Measurements from ENCODE around the gene SKIL.

SKIL gene

GRCh38 chr3:170431054-170431453 is 73.5 kb downstream of the SKIL start:
- Histone ChIP-seq H3K4me3 (no peak overlapping the region), H3K36me3 (ENCODE audit: insufficient read depth, low read length) (no peaks in the 10 kb centered on the region), H3K27ac (no peak overlapping the region), H3K9ac (ENCODE audit: insufficient read length) (no peak overlapping the region), H3K9me3 (ENCODE audit: low read depth, low read length) (no peaks in the 10 kb centered on the region)
- TF ChIP-seq FOXP2 (optimal IDR thresholded peaks at IDR 0.05; ENCODE audit: control extremely low read depth, extremely low read length, insufficient read depth) (no peak), EZH2 (IDR thresholded peaks at IDR 0.05) (no peak), POLR2AphosphoS5 (IDR thresholded peaks at IDR 0.05; ENCODE audit: borderline replicate concordance, low read depth, low read length) (no peak)
- DNase-seq (ENCODE audit: low read depth, low spot score), result no peak

GRCh38 chr3:170432416-170432815 is 74.9 kb downstream of the SKIL start:
- Histone ChIP-seq H3K9me3 (ENCODE audit: low read depth, low read length) (no peaks in the 10 kb centered on the region), H3K4me3 (no peak overlapping the region), H3K36me3 (ENCODE audit: insufficient read depth, low read length) (no peaks in the 10 kb centered on the region), H3K27ac (no peak overlapping the region), H3K9ac (ENCODE audit: insufficient read length) (no peak overlapping the region)
- DNase-seq (ENCODE audit: low read depth, low spot score), result no peak
- TF ChIP-seq EZH2 (IDR thresholded peaks at IDR 0.05), result no peak
- TF ChIP-seq FOXP2 (optimal IDR thresholded peaks at IDR 0.05; ENCODE audit: control extremely low read depth, extremely low read length, insufficient read depth), result no peak
- TF ChIP-seq POLR2AphosphoS5 (IDR thresholded peaks at IDR 0.05; ENCODE audit: borderline replicate concordance, low read depth, low read length), result no peak

- no peak for DNase-seq (ENCODE audit: low read depth, low spot score)
- no peak for TF ChIP-seq POLR2AphosphoS5 (IDR thresholded peaks at IDR 0.05; ENCODE audit: borderline replicate concordance, low read depth, low read length)
- no peak for TF ChIP-seq EZH2 (IDR thresholded peaks at IDR 0.05)
- no peak for TF ChIP-seq FOXP2 (optimal IDR thresholded peaks at IDR 0.05; ENCODE audit: control extremely low read depth, extremely low read length, insufficient read depth)
These were observed 79.2 kb downstream of the SKIL start for GRCh38 chr3:170436697-170437096.

GRCh38 chr3:170437176-170437575 is 79.7 kb downstream of the SKIL start:
- H3K4me3 ChIP-seq, result no peak overlapping the region
- H3K9me3 ChIP-seq (ENCODE audit: low read depth, low read length), result no peaks in the 10 kb centered on the region
- H3K9ac ChIP-seq (ENCODE audit: insufficient read length), result no peak overlapping the region
- no peak for DNase-seq (ENCODE audit: low read depth, low spot score)
- H3K27ac ChIP-seq, result no peak overlapping the region
- TF ChIP-seq FOXP2 (optimal IDR thresholded peaks at IDR 0.05; ENCODE audit: control extremely low read depth, extremely low read length, insufficient read depth) (no peak), POLR2AphosphoS5 (IDR thresholded peaks at IDR 0.05; ENCODE audit: borderline replicate concordance, low read depth, low read length) (no peak), EZH2 (IDR thresholded peaks at IDR 0.05) (no peak)
- no peaks in the 10 kb centered on the region for H3K36me3 ChIP-seq (ENCODE audit: insufficient read depth, low read length)

More at GRCh38 chr3:170436697-170437096, 79.2 kb downstream of the SKIL start:
- H3K27ac ChIP-seq, result no peak overlapping the region
- no peak overlapping the region for H3K9ac ChIP-seq (ENCODE audit: insufficient read length)
- no peaks in the 10 kb centered on the region for H3K9me3 ChIP-seq (ENCODE audit: low read depth, low read length)
- H3K4me3 ChIP-seq, result no peak overlapping the region
- H3K36me3 ChIP-seq (ENCODE audit: insufficient read depth, low read length), result no peaks in the 10 kb centered on the region

GRCh38 chr3:170437696-170438407 is 80.3 kb downstream of the SKIL start:
- H3K36me3 ChIP-seq (ENCODE audit: insufficient read depth, low read length), result no peaks in the 10 kb centered on the region
- no peak overlapping the region for H3K27ac ChIP-seq
- H3K9ac ChIP-seq (ENCODE audit: insufficient read length), result no peak overlapping the region
- no peak overlapping the region for H3K4me3 ChIP-seq
- no peaks in the 10 kb centered on the region for H3K9me3 ChIP-seq (ENCODE audit: low read depth, low read length)
- DNase-seq (ENCODE audit: low read depth, low spot score), result no peak
- TF ChIP-seq EZH2 (IDR thresholded peaks at IDR 0.05) (no peak), FOXP2 (optimal IDR thresholded peaks at IDR 0.05; ENCODE audit: control extremely low read depth, extremely low read length, insufficient read depth) (no peak), POLR2AphosphoS5 (IDR thresholded peaks at IDR 0.05; ENCODE audit: borderline replicate concordance, low read depth, low read length) (no peak)

- no peak overlapping the region for H3K27ac ChIP-seq
- H3K4me3 ChIP-seq, result no peak overlapping the region
- no peaks in the 10 kb centered on the region for H3K36me3 ChIP-seq (ENCODE audit: insufficient read depth, low read length)
- TF ChIP-seq FOXP2 (optimal IDR thresholded peaks at IDR 0.05; ENCODE audit: control extremely low read depth, extremely low read length, insufficient read depth) (no peak), POLR2AphosphoS5 (IDR thresholded peaks at IDR 0.05; ENCODE audit: borderline replicate concordance, low read depth, low read length) (no peak), EZH2 (IDR thresholded peaks at IDR 0.05) (no peak)
- H3K9me3 ChIP-seq (ENCODE audit: low read depth, low read length), result no peaks in the 10 kb centered on the region
- no peak overlapping the region for H3K9ac ChIP-seq (ENCODE audit: insufficient read length)
- DNase-seq (ENCODE audit: low read depth, low spot score), result no peak
These were observed 81.3 kb downstream of the SKIL start for GRCh38 chr3:170438836-170439235.

- no peak for TF ChIP-seq EZH2 (IDR thresholded peaks at IDR 0.05)
- no peak for TF ChIP-seq FOXP2 (optimal IDR thresholded peaks at IDR 0.05; ENCODE audit: control extremely low read depth, extremely low read length, insufficient read depth)
- no peak for TF ChIP-seq POLR2AphosphoS5 (IDR thresholded peaks at IDR 0.05; ENCODE audit: borderline replicate concordance, low read depth, low read length)
- DNase-seq (ENCODE audit: low read depth, low spot score), result no peak
- no peaks in the 10 kb centered on the region for H3K36me3 ChIP-seq (ENCODE audit: insufficient read depth, low read length)
- no peaks in the 10 kb centered on the region for H3K9me3 ChIP-seq (ENCODE audit: low read depth, low read length)
- H3K27ac ChIP-seq, result no peak overlapping the region
- no peak overlapping the region for H3K4me3 ChIP-seq
- H3K9ac ChIP-seq (ENCODE audit: insufficient read length), result no peak overlapping the region
These were observed 82.8 kb downstream of the SKIL start for GRCh38 chr3:170440344-170440743.

- Histone ChIP-seq H3K9ac (ENCODE audit: insufficient read length) (no peak overlapping the region), H3K4me3 (no peak overlapping the region), H3K27ac (no peak overlapping the region), H3K9me3 (ENCODE audit: low read depth, low read length) (no peaks in the 10 kb centered on the region), H3K36me3 (ENCODE audit: insufficient read depth, low read length) (no peaks in the 10 kb centered on the region)
- no peak for TF ChIP-seq FOXP2 (optimal IDR thresholded peaks at IDR 0.05; ENCODE audit: control extremely low read depth, extremely low read length, insufficient read depth)
- TF ChIP-seq POLR2AphosphoS5 (IDR thresholded peaks at IDR 0.05; ENCODE audit: borderline replicate concordance, low read depth, low read length), result no peak
- TF ChIP-seq EZH2 (IDR thresholded peaks at IDR 0.05), result no peak
- DNase-seq (ENCODE audit: low read depth, low spot score), result no peak
These were observed 83.9 kb downstream of the SKIL start for GRCh38 chr3:170441412-170441811.

- no peak overlapping the region for H3K4me3 ChIP-seq
- no peak for DNase-seq (ENCODE audit: low read depth, low spot score)
- H3K9me3 ChIP-seq (ENCODE audit: low read depth, low read length), result no peaks in the 10 kb centered on the region
- TF ChIP-seq EZH2 (IDR thresholded peaks at IDR 0.05) (no peak), POLR2AphosphoS5 (IDR thresholded peaks at IDR 0.05; ENCODE audit: borderline replicate concordance, low read depth, low read length) (no peak), FOXP2 (optimal IDR thresholded peaks at IDR 0.05; ENCODE audit: control extremely low read depth, extremely low read length, insufficient read depth) (no peak)
- H3K9ac ChIP-seq (ENCODE audit: insufficient read length), result no peak overlapping the region
- no peaks in the 10 kb centered on the region for H3K36me3 ChIP-seq (ENCODE audit: insufficient read depth, low read length)
- H3K27ac ChIP-seq, result no peak overlapping the region
These were observed 85.4 kb downstream of the SKIL start for GRCh38 chr3:170442947-170443346.

Data from SK-N-MC (cell line).